K562 (cell line): Measurements from ENCODE around the gene TCEANC2.

Source experiments
- JUN ChIP-seq, 2 experiments: sonication (generic) in 1 of 2; formaldehyde crosslinking in 1 of 2; IDR thresholded peaks; 2 replicates each; pipeline versions ENCODE4 v1.6.1 to v1.8.0; 2012 to 2022; ENCODE audit warnings: borderline replicate concordance in 2 of 2, mild to moderate bottlenecking in 2 of 2, improper control_type of control experiment in 1 of 2, low read depth in 1 of 2, low read length in 1 of 2, missing genetic modification reagents in 1 of 2
- SMAD1 ChIP-seq: fragments of 150-350 bp; IDR thresholded peaks from 2 replicates; pipeline ENCODE4 v1.6.1; 2014; ENCODE audit warnings: low read length, low read depth; ENCODE audit not compliant: partially characterized antibody

DNA sequence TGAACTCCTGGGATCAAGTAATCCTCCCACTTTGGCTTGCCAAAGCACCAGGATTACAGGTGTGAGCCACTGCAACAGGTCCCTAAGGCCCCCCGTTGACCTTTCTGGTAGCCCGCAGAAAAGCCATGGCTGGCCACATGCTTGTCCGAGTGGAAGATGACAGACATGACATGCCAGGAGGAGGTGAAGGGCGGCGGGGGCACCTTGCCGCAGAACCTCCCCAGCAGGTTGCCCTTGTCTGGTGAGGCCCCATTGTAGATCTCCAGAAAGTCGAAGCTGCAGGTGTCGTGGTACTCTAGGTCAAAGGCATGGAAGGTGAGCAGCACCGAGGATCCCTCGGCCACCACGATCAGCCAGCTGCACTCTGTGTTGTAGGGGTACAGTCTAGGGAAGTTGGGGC, 91.0 kb downstream of the TCEANC2 start:
- TF ChIP-seq SMAD1 (no peak), JUN (IDR thresholded peaks at IDR 0.05; ENCODE audit: borderline replicate concordance, low read depth, low read length) (no peak), JUN (CRISPR knock-in tag; IDR thresholded peaks at IDR 0.05; ENCODE audit: borderline replicate concordance) (no peak)
